ENCODE results near the gene C10orf88. TPM values are rescaled to one million over a fixed set of nuclear protein-coding genes. Genes with fewer than 3 reads are reported as not detected.

C10orf88 gene
- total and polyA plus RNA-seq, 2 of the 8 experiments (the other 6 are each of a cell fraction or from before 2014, with no cell fraction given): 3.2 to 11.0 TPM

GRCh38 chr10:122993797-122994336 lies 39.8 kb upstream of the C10orf88 start:
- no peak overlapping the region for H2BK15ac ChIP-seq (ENCODE audit: low read length)
- no peak for FAIRE-seq
- H3K56ac ChIP-seq (replicated peaks; ENCODE audit: insufficient read length, low read depth, low read length): no peak overlapping the region
- no peaks in the 10 kb centered on the region for H3K4me1 ChIP-seq (replicated peaks in 1 of 4; ENCODE audit: control insufficient read depth in 3 of 4, insufficient read depth in 4 of 4, low read length in 3 of 4)
- H3K36me3 ChIP-seq (ENCODE audit: control insufficient read depth in 2 of 4, insufficient read depth in 4 of 4, low read length in 3 of 4): peaks cover 2 to 23% (median 9%) of the 10 kb centered on the region in 4 experiments; a peak in 6 of 8 replicates
- H3K14ac ChIP-seq (ENCODE audit: insufficient read length): no peak overlapping the region
- peaks cover 0 to under 1% of the 10 kb centered on the region in 2 experiments; a peak in 1 of 4 replicates for H3K79me2 ChIP-seq (ENCODE audit: control insufficient read depth in 1 of 2, insufficient read depth in 2 of 2, low read length in 2 of 2)
- ChIA-PET POLR2A (ENCODE audit: partially characterized antibody) (interaction anchor here (3.5 kb wide), 1 partner anchor 13 kb away, joined by 12 read pairs; the partner anchor contains the start of gene PSTK), CTCF (ENCODE audit: partially characterized antibody) (no interaction called here)
- H2AFZ ChIP-seq (ENCODE audit: low read length): no peak overlapping the region
- H3K4ac ChIP-seq (replicated peaks; ENCODE audit: insufficient read length, low read depth, low read length): no peak overlapping the region
- H3K9me3 ChIP-seq (ENCODE audit: insufficient read depth in 2 of 2, low read depth in 1 of 2, low read length in 1 of 2): no peaks in the 10 kb centered on the region
- peak overlapping the region; percentile 35 for H4K8ac ChIP-seq (ENCODE audit: extremely low read depth, insufficient read depth, low read length)
- no peak overlapping the region for H2BK20ac ChIP-seq (ENCODE audit: low read length)
- H3K4me3 ChIP-seq (ENCODE audit: extremely low read depth in 1 of 4, insufficient read depth in 2 of 4, low read depth in 3 of 4, low read length in 4 of 4): no peak overlapping the region
- no peak overlapping the region for H2BK120ac ChIP-seq (replicated peaks; ENCODE audit: low read depth, low read length)
- H3K9ac ChIP-seq (replicated peaks in 1 of 4; ENCODE audit: extremely low read depth in 1 of 4, low read depth in 3 of 4, low read length in 3 of 4): no peak overlapping the region
- H3K4me2 ChIP-seq (ENCODE audit: insufficient read depth in 1 of 2, low read depth in 2 of 2, low read length in 2 of 2): no peak overlapping the region
- H3K27ac ChIP-seq (ENCODE audit: low read depth, low read length): no peak overlapping the region
- H4K20me1 ChIP-seq (replicated peaks in 1 of 2; ENCODE audit: control insufficient read depth in 1 of 2, insufficient read depth in 2 of 2, low read length in 2 of 2): no peaks in the 10 kb centered on the region
- H2BK12ac ChIP-seq (ENCODE audit: low read depth, low read length): no peak overlapping the region
- no peak overlapping the region for H3K23ac ChIP-seq (ENCODE audit: insufficient read length)
- no peaks in the 10 kb centered on the region for H3K27me3 ChIP-seq (replicated peaks in 1 of 4; ENCODE audit: control insufficient read depth in 3 of 4, extremely low read depth in 1 of 4, insufficient read depth in 3 of 4, low read length in 3 of 4)
- H3K23me2 ChIP-seq (ENCODE audit: low read depth, low read length): no peaks in the 10 kb centered on the region
- no peak for DNase-seq (ENCODE audit: low read depth in 1 of 2, low spot score in 2 of 2)
- H2BK5ac ChIP-seq (ENCODE audit: low read depth, low read length): no peak overlapping the region
- no peak overlapping the region for H3K18ac ChIP-seq (ENCODE audit: extremely low read depth, low read length)
- no peak overlapping the region for H4K5ac ChIP-seq (ENCODE audit: insufficient read length, low read depth, low read length)
- no peak overlapping the region for H4K91ac ChIP-seq (replicated peaks; ENCODE audit: insufficient read length, low read length)
- 90% methylated on average over 6 of the region's 6 CpGs; no CpG with 5 or more reads in 1 of the 2 experiments for WGBS, 2 experiments (ENCODE audit: extremely low coverage in 1 of 2, insufficient coverage in 1 of 2, insufficient read length in 1 of 2, insufficient replicate concordance in 2 of 2, low coverage in 1 of 2, low lambda C conversion rate in 2 of 2, missing lambda C conversion rate in 1 of 2)
- H3K79me1 ChIP-seq (ENCODE audit: low read depth, low read length): no peaks in the 10 kb centered on the region; the same call in 1 of the 2 replicates
- H2AK5ac ChIP-seq (ENCODE audit: low read depth, low read length): no peak overlapping the region
- TF ChIP-seq GTF2F1 (IDR thresholded peaks at IDR 0.05; ENCODE audit: borderline replicate concordance, low read depth, low read length): no peak
- TF ChIP-seq SRF (IDR thresholded peaks at IDR 0.05; ENCODE audit: low read depth, low read length): no peak
- no peak for TF ChIP-seq CTBP2 (IDR thresholded peaks at IDR 0.05; ENCODE audit: borderline replicate concordance, insufficient read depth, insufficient read length, low read length)
- TF ChIP-seq HDAC6 (IDR thresholded peaks at IDR 0.05; ENCODE audit: low read depth, low read length): no peak
- no peak for TF ChIP-seq PHF8 (conservative IDR thresholded peaks at IDR 0.05; ENCODE audit: low read depth, low read length)
- no peak for TF ChIP-seq SP1 (IDR thresholded peaks at IDR 0.05; ENCODE audit: low read depth, low read length)
- TF ChIP-seq BACH1 (IDR thresholded peaks at IDR 0.05; ENCODE audit: low read length): no peak
- no peak for TF ChIP-seq TEAD4 (IDR thresholded peaks at IDR 0.05; ENCODE audit: low read depth, low read length)
- TF ChIP-seq KDM1A (IDR thresholded peaks at IDR 0.05; ENCODE audit: borderline replicate concordance, low read length): no peak
- no peak for TF ChIP-seq POLR2AphosphoS5 (IDR thresholded peaks at IDR 0.05; ENCODE audit: low read depth, low read length)
- no peak for TF ChIP-seq MAFK (IDR thresholded peaks at IDR 0.05; ENCODE audit: low read depth, low read length)
- no peak for TF ChIP-seq MAX (IDR thresholded peaks at IDR 0.05)
- no peak for TF ChIP-seq CHD1 (IDR thresholded peaks at IDR 0.05; ENCODE audit: low read depth, low read length)
- no peak for TF ChIP-seq BCL11A (IDR thresholded peaks at IDR 0.05; ENCODE audit: low read depth in 2 of 2, low read length in 2 of 2)
- TF ChIP-seq ASH2L (IDR thresholded peaks at IDR 0.05; ENCODE audit: low read length): no peak
